ENCODE measurements around the gene TBATA. TPM values are rescaled to one million over a fixed set of nuclear protein-coding genes. Genes with fewer than 3 reads are reported as not detected.
A peak's percentile ranks its signal among the peaks of the same experiment; 100 is the strongest.

TBATA gene
- total and polyA plus RNA-seq, 2 of the 8 experiments (the other 6 are each of a cell fraction or from before 2014, with no cell fraction given), result not detected

GRCh38 chr10:70774810-70775678, 10.1 kb downstream of the TBATA start:
- Histone ChIP-seq H3K36me3 (ENCODE audit: control insufficient read depth in 2 of 4, insufficient read depth in 4 of 4, low read length in 3 of 4) (no peaks in the 10 kb centered on the region), H3K18ac (ENCODE audit: extremely low read depth, low read length) (no peak overlapping the region), H3K4me1 (replicated peaks in 1 of 4; ENCODE audit: control insufficient read depth in 3 of 4, insufficient read depth in 4 of 4, low read length in 3 of 4) (peaks cover 0 to 3% (median 0%) of the 10 kb centered on the region in 4 experiments; a peak in 2 of 7 replicates), H2BK15ac (ENCODE audit: low read length) (no peak overlapping the region), H3K23me2 (ENCODE audit: low read depth, low read length) (no peaks in the 10 kb centered on the region), H2BK20ac (ENCODE audit: low read length) (no peak overlapping the region), H3K79me2 (ENCODE audit: control insufficient read depth in 1 of 2, insufficient read depth in 2 of 2, low read length in 2 of 2) (no peaks in the 10 kb centered on the region), H2AK5ac (ENCODE audit: low read depth, low read length) (no peak overlapping the region), H3K4me2 (ENCODE audit: insufficient read depth in 1 of 2, low read depth in 2 of 2, low read length in 2 of 2) (no peak overlapping the region), H2BK12ac (ENCODE audit: low read depth, low read length) (no peak overlapping the region), H3K4ac (replicated peaks; ENCODE audit: insufficient read length, low read depth, low read length) (no peak overlapping the region), H4K91ac (replicated peaks; ENCODE audit: insufficient read length, low read length) (no peak overlapping the region), H2AFZ (ENCODE audit: low read length) (no peak overlapping the region), H2BK5ac (ENCODE audit: low read depth, low read length) (no peak overlapping the region; the same call in 1 of the 2 replicates), H3K23ac (ENCODE audit: insufficient read length) (no peak overlapping the region), H2BK120ac (replicated peaks; ENCODE audit: low read depth, low read length) (no peak overlapping the region), H4K20me1 (replicated peaks in 1 of 2; ENCODE audit: control insufficient read depth in 1 of 2, insufficient read depth in 2 of 2, low read length in 2 of 2) (no peaks in the 10 kb centered on the region), H3K56ac (replicated peaks; ENCODE audit: insufficient read length, low read depth, low read length) (no peak overlapping the region), H3K9me3 (ENCODE audit: insufficient read depth in 2 of 2, low read depth in 1 of 2, low read length in 1 of 2) (no peaks in the 10 kb centered on the region), H3K27ac (ENCODE audit: low read depth, low read length) (no peak overlapping the region), H3K79me1 (ENCODE audit: low read depth, low read length) (no peaks in the 10 kb centered on the region), H4K8ac (ENCODE audit: extremely low read depth, insufficient read depth, low read length) (no peak overlapping the region), H3K27me3 (replicated peaks in 1 of 4; ENCODE audit: control insufficient read depth in 3 of 4, extremely low read depth in 1 of 4, insufficient read depth in 3 of 4, low read length in 3 of 4) (no peaks in the 10 kb centered on the region), H3K4me3 (ENCODE audit: extremely low read depth in 1 of 4, insufficient read depth in 2 of 4, low read depth in 3 of 4, low read length in 4 of 4) (no peak overlapping the region), H3K9ac (replicated peaks in 1 of 4; ENCODE audit: extremely low read depth in 1 of 4, low read depth in 3 of 4, low read length in 3 of 4) (no peak overlapping the region), H3K14ac (ENCODE audit: insufficient read length) (no peak overlapping the region), H4K5ac (ENCODE audit: insufficient read length, low read depth, low read length) (no peak overlapping the region)
- no peak for TF ChIP-seq SIRT6 (IDR thresholded peaks at IDR 0.05; ENCODE audit: low read length)
- FAIRE-seq (no peak), DNase-seq (ENCODE audit: low read depth in 1 of 2, low spot score in 2 of 2) (peak in 1 of 2 experiments; percentile 33)
- POLR2A ChIA-PET (ENCODE audit: partially characterized antibody), result interaction anchor here (0.8 kb wide), 1 partner anchor 11 kb away, joined by 3 read pairs; no protein-coding TSS in a partner anchor
- CTCF ChIA-PET (ENCODE audit: partially characterized antibody), result interaction anchor here (0.6 to 4.4 kb wide), 2 partner anchors 17 to 112 kb away, joined by 3 to 15 read pairs; no protein-coding TSS in a partner anchor
- 83% methylated on average over 12 of the region's 14 CpGs; no CpG with 5 or more reads in 1 of the 2 experiments for WGBS, 2 experiments (ENCODE audit: extremely low coverage in 1 of 2, insufficient coverage in 1 of 2, insufficient read length in 1 of 2, insufficient replicate concordance in 2 of 2, low coverage in 1 of 2, low lambda C conversion rate in 2 of 2, missing lambda C conversion rate in 1 of 2)

Data from H1 (cell line).